ENCODE measurements around the gene OR13H1.

The OR13H1 gene

DNA sequence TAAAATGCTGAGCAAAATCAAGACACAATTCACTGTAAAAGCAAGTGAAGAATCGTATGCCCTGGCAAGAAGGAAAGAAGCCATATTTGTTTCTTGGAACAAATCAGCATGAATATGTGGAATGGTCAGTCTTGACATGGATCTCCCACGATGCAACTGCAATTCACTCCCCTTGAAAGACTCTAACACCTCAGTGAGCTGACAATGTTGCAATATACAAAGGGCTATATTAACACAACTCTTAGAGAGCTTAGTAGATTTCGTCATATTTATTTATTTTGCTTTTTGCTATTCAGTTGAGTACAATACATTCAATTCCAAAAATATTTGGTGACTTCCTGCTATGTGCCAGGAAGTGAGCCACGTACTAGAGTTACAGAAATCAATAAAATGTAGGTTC is 14.7 kb downstream of the OR13H1 start:
- POLR2A ChIA-PET = no interaction called here
- CTCF ChIA-PET = no interaction called here
- TF ChIP-seq SUZ12 (IDR thresholded peaks at IDR 0.05) = no peak
- TF ChIP-seq HDGF (IDR thresholded peaks at IDR 0.05; ENCODE audit: borderline replicate concordance) = no peak
- TF ChIP-seq CTBP1 (IDR thresholded peaks at IDR 0.05; ENCODE audit: borderline replicate concordance) = no peak
- no peak for TF ChIP-seq FOXM1 (IDR thresholded peaks at IDR 0.05; ENCODE audit: borderline replicate concordance)
- no peak for TF ChIP-seq FOXA1 (IDR thresholded peaks at IDR 0.05)
- TF ChIP-seq SP1 (IDR thresholded peaks at IDR 0.05) = no peak
- DNase-seq (ENCODE audit: extremely low spot score) = no peak

DNA sequence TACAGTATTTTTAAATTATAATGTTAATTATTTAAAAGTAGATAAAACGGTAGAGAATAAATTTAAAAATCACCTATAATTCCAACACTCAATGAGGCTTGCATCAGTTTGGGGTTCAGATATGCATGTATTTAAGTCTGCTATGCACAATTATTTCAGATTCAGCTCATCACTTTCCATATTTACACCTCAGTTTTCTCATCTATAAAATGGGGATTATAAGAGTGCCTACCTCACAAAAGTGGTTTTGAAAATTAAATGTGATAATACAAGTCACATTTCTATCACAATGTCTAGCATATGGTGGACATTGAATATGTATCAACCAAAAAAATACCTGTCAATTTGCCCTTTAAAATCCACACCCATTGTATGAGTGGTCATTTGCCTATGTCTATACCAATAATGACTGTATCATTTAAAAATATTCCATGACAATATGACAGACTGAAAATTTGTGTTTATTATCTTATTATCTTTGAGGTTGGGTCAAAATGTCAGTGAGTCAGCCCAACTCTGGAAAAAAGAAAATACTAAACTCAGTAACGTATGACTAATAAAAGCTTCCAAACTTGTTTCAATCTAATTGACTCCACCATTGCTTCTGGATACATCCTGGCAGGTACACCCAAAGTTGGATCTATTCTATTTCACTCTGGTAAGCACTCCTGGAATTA is 20.8 kb downstream of the OR13H1 start:
- no peak for DNase-seq (ENCODE audit: extremely low spot score)
- ChIA-PET POLR2A (no interaction called here), CTCF (no interaction called here)
- no peak for TF ChIP-seq PKNOX1 (IDR thresholded peaks at IDR 0.05)
- TF ChIP-seq HDGF (IDR thresholded peaks at IDR 0.05; ENCODE audit: borderline replicate concordance) = no peak
- no peak for TF ChIP-seq LEF1 (IDR thresholded peaks at IDR 0.05; ENCODE audit: borderline replicate concordance)
- no peak for TF ChIP-seq SUZ12 (IDR thresholded peaks at IDR 0.05)
- no peak for TF ChIP-seq ARNT (IDR thresholded peaks at IDR 0.05)
- TF ChIP-seq L3MBTL2 (conservative IDR thresholded peaks at IDR 0.05) = no peak
- TF ChIP-seq FOXM1 (IDR thresholded peaks at IDR 0.05; ENCODE audit: borderline replicate concordance) = no peak
- TF ChIP-seq FOXA1 (IDR thresholded peaks at IDR 0.05) = no peak
- no peak for TF ChIP-seq BHLHE40 (IDR thresholded peaks at IDR 0.05; ENCODE audit: borderline replicate concordance)
- no peak for TF ChIP-seq CTBP1 (IDR thresholded peaks at IDR 0.05; ENCODE audit: borderline replicate concordance)
- TF ChIP-seq ZNF384 (IDR thresholded peaks at IDR 0.05) = no peak
- TF ChIP-seq TARDBP (IDR thresholded peaks at IDR 0.05) = no peak
- TF ChIP-seq ELF4 (IDR thresholded peaks at IDR 0.05) = no peak
- no peak for TF ChIP-seq FOXK2 (IDR thresholded peaks at IDR 0.05)
- TF ChIP-seq NFRKB (IDR thresholded peaks at IDR 0.05) = no peak
- TF ChIP-seq SP1 (IDR thresholded peaks at IDR 0.05) = no peak

DNA sequence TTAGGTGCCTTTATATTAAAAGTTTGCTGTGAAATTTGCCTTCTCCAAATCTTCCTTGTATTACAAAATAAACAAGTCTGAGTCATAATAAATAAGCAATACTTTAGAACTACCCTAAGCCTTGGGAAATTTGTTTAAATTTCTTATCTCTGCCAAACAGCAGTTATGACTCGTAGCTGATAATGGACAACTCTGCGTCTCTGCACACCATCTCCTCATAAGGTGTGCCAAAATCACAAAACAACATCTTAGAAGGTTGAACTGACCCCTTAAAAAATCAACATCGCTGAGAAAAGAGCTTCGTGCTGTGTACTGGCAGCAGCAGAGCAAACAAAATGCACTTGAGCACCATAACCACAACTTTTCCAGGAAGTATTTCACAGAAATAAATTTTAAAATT is 22.0 kb downstream of the OR13H1 start:
- no peak for DNase-seq (ENCODE audit: extremely low spot score)
- TF ChIP-seq L3MBTL2 (conservative IDR thresholded peaks at IDR 0.05) (no peak), HDGF (IDR thresholded peaks at IDR 0.05; ENCODE audit: borderline replicate concordance) (no peak), CTBP1 (IDR thresholded peaks at IDR 0.05; ENCODE audit: borderline replicate concordance) (no peak), SP1 (IDR thresholded peaks at IDR 0.05) (no peak), PKNOX1 (IDR thresholded peaks at IDR 0.05) (no peak), SUZ12 (IDR thresholded peaks at IDR 0.05) (no peak), FOXK2 (IDR thresholded peaks at IDR 0.05) (no peak), ELF4 (IDR thresholded peaks at IDR 0.05) (no peak), LEF1 (IDR thresholded peaks at IDR 0.05; ENCODE audit: borderline replicate concordance) (no peak), ARNT (IDR thresholded peaks at IDR 0.05) (no peak), NFRKB (IDR thresholded peaks at IDR 0.05) (no peak), FOXM1 (IDR thresholded peaks at IDR 0.05; ENCODE audit: borderline replicate concordance) (no peak), BHLHE40 (IDR thresholded peaks at IDR 0.05; ENCODE audit: borderline replicate concordance) (no peak)
- CTCF ChIA-PET = no interaction called here
- POLR2A ChIA-PET = no interaction called here

DNA sequence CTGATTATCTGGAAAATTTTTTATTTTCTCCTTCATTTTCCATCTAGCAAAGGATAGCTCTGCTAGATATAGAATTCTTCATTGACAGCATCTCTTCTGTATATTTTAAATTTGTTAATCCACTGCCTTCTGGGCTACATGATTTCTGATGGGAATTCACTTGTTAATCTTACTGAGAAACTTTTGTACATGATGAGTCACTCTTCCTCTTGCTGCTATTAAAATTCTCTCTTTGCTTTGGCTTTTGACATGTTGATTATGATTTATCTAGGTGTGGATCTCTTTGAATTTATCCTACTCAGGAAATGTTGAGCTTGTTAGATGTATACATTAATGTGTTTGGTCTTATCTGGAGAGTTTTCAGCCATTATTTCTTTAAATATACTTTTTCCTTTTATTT is 27.5 kb downstream of the OR13H1 start:
- CTCF ChIA-PET = no interaction called here
- TF ChIP-seq SUZ12 (IDR thresholded peaks at IDR 0.05) (no peak), FOXK2 (IDR thresholded peaks at IDR 0.05) (no peak), ELF4 (IDR thresholded peaks at IDR 0.05) (no peak), LEF1 (IDR thresholded peaks at IDR 0.05; ENCODE audit: borderline replicate concordance) (no peak), L3MBTL2 (conservative IDR thresholded peaks at IDR 0.05) (no peak), FOXA1 (IDR thresholded peaks at IDR 0.05) (no peak), FOXM1 (IDR thresholded peaks at IDR 0.05; ENCODE audit: borderline replicate concordance) (no peak), BHLHE40 (IDR thresholded peaks at IDR 0.05; ENCODE audit: borderline replicate concordance) (no peak), TARDBP (IDR thresholded peaks at IDR 0.05) (no peak), PKNOX1 (IDR thresholded peaks at IDR 0.05) (no peak), ZNF384 (IDR thresholded peaks at IDR 0.05) (no peak), HDGF (IDR thresholded peaks at IDR 0.05; ENCODE audit: borderline replicate concordance) (no peak)
- DNase-seq (ENCODE audit: extremely low spot score) = no peak
- POLR2A ChIA-PET = no interaction called here

- POLR2A ChIA-PET = no interaction called here
- DNase-seq (ENCODE audit: extremely low spot score) = no peak
- CTCF ChIA-PET = no interaction called here
These were observed 28.6 kb downstream of the OR13H1 start for GRCh38 chrX:131572372-131573014.

More at GRCh38 chrX:131572372-131573014, 28.6 kb downstream of the OR13H1 start:
- no peak for TF ChIP-seq ELF4 (IDR thresholded peaks at IDR 0.05)
- no peak for TF ChIP-seq BHLHE40 (IDR thresholded peaks at IDR 0.05; ENCODE audit: borderline replicate concordance)
- TF ChIP-seq FOXA1 (IDR thresholded peaks at IDR 0.05) = no peak
- TF ChIP-seq CTBP1 (IDR thresholded peaks at IDR 0.05; ENCODE audit: borderline replicate concordance) = no peak
- no peak for TF ChIP-seq FOXK2 (IDR thresholded peaks at IDR 0.05)
- TF ChIP-seq HDGF (IDR thresholded peaks at IDR 0.05; ENCODE audit: borderline replicate concordance) = no peak
- TF ChIP-seq PKNOX1 (IDR thresholded peaks at IDR 0.05) = no peak
- TF ChIP-seq ZNF384 (IDR thresholded peaks at IDR 0.05) = no peak
- no peak for TF ChIP-seq TARDBP (IDR thresholded peaks at IDR 0.05)
- TF ChIP-seq L3MBTL2 (conservative IDR thresholded peaks at IDR 0.05) = no peak
- no peak for TF ChIP-seq LEF1 (IDR thresholded peaks at IDR 0.05; ENCODE audit: borderline replicate concordance)
- no peak for TF ChIP-seq SP1 (IDR thresholded peaks at IDR 0.05)
- TF ChIP-seq SUZ12 (IDR thresholded peaks at IDR 0.05) = no peak
- TF ChIP-seq NFRKB (IDR thresholded peaks at IDR 0.05) = no peak
- no peak for TF ChIP-seq FOXM1 (IDR thresholded peaks at IDR 0.05; ENCODE audit: borderline replicate concordance)
- TF ChIP-seq ARNT (IDR thresholded peaks at IDR 0.05) = no peak
